SK-N-SH treated with all-trans-retinoic acid at 6 μM for 48 hours (cell line): ENCODE measurements around the gene RGL1.

Experiments
- ARNTL ChIP-seq: fragments of 450-650 bp; formaldehyde crosslinking; IDR thresholded peaks from 2 replicates; pipeline ENCODE4 v1.5.0; 2020; ENCODE audit warnings: low read depth, mild to moderate bottlenecking, moderate library complexity, borderline replicate concordance
- CREB5 ChIP-seq: fragments of 250-450 bp; sonication (Bioruptor Pico); IDR thresholded peaks from 2 replicates; pipeline ENCODE4 v1.5.1; 2020; ENCODE audit warnings: low read depth, mild to moderate bottlenecking, moderate library complexity
- GLIS3 ChIP-seq: fragments of 250-450 bp; sonication (Bioruptor Pico); IDR thresholded peaks from 2 replicates; pipeline ENCODE4 v1.5.0; 2020; ENCODE audit warnings: mild to moderate bottlenecking, moderate library complexity
- ISL1 ChIP-seq: fragments of 250-450 bp; sonication (Bioruptor Pico); IDR thresholded peaks from 2 replicates; pipeline ENCODE4 v2.1.2; 2022; ENCODE audit warnings: mild to moderate bottlenecking, moderate library complexity
- PPARA ChIP-seq: fragments of 250-450 bp; sonication (Bioruptor Pico); IDR thresholded peaks from 2 replicates; pipeline ENCODE4 v1.5.0; 2020; ENCODE audit warnings: mild to moderate bottlenecking, borderline replicate concordance
- SNAI2 ChIP-seq: fragments of 250-450 bp; sonication (Bioruptor Pico); IDR thresholded peaks from 2 replicates; pipeline ENCODE4 v1.5.0; 2020; ENCODE audit warnings: mild to moderate bottlenecking, moderate library complexity
- ZC3H10 ChIP-seq: fragments of 250-450 bp; sonication (Bioruptor Pico); IDR thresholded peaks from 2 replicates; pipeline ENCODE4 v1.5.1; 2021; ENCODE audit warnings: mild to moderate bottlenecking, moderate library complexity
- ZFP3 ChIP-seq: fragments of 250-450 bp; sonication (Bioruptor Pico); IDR thresholded peaks from 2 replicates; pipeline ENCODE4 v1.5.0; 2020; ENCODE audit warnings: mild to moderate bottlenecking, moderate library complexity
- ZFP30 ChIP-seq: fragments of 450-650 bp; formaldehyde crosslinking; IDR thresholded peaks from 2 replicates; pipeline ENCODE4 v1.5.0; 2022; ENCODE audit warnings: mild to moderate bottlenecking, moderate library complexity
- ZNF565 ChIP-seq: fragments of 450-650 bp; formaldehyde crosslinking; conservative IDR thresholded peaks from 2 replicates; pipeline ENCODE4 v1.5.0; 2020; ENCODE audit warnings: low read depth, mild to moderate bottlenecking, moderate library complexity
- TF ChIP-seq, protein P1 (sequence below): fragments of 250-450 bp; sonication (Bioruptor Pico); IDR thresholded peaks from 2 replicates; pipeline ENCODE4 v1.8.0; 2020; ENCODE audit warnings: mild to moderate bottlenecking, moderate library complexity, borderline replicate concordance
- TF ChIP-seq, protein P2 (sequence below): fragments of 250-450 bp; sonication (Bioruptor Pico); IDR thresholded peaks from 2 replicates; pipeline ENCODE4 v1.5.0; 2020; ENCODE audit warnings: mild to moderate bottlenecking, moderate library complexity
- TF ChIP-seq, protein P3 (sequence below): fragments of 250-450 bp; sonication (Bioruptor Pico); IDR thresholded peaks from 2 replicates; pipeline ENCODE4 v1.8.0; 2021; ENCODE audit warnings: low read depth, mild to moderate bottlenecking, moderate library complexity, borderline replicate concordance
- TF ChIP-seq, protein P4 (sequence below): fragments of 250-450 bp; sonication (Bioruptor Pico); IDR thresholded peaks from 2 replicates; pipeline ENCODE4 v1.5.1; 2021; ENCODE audit warnings: mild to moderate bottlenecking, moderate library complexity

DNA sequence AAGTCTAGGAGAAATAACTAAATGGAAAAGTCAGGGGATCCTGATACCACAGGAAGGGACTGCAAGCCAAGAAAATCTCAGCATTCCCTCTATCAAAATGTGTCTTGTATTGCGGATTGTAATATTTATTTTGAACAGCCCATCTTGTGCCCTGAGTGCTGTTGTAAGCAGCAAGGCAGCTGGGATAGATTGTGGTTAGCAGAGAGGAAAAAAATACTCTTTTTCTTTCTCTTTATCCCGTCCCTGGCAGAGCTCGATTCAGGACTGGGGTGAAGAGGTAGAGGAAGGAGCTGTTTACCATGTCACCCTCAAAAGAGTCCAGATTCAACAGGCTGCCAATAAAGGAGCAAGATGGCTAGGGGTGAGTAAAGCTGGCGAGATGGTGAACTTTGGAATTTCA, 1.2 kb downstream of the RGL1 start:
- TF ChIP-seq ARNTL = no peak
- TF ChIP-seq ZC3H10 = no peak
- TF ChIP-seq, protein P1, sequence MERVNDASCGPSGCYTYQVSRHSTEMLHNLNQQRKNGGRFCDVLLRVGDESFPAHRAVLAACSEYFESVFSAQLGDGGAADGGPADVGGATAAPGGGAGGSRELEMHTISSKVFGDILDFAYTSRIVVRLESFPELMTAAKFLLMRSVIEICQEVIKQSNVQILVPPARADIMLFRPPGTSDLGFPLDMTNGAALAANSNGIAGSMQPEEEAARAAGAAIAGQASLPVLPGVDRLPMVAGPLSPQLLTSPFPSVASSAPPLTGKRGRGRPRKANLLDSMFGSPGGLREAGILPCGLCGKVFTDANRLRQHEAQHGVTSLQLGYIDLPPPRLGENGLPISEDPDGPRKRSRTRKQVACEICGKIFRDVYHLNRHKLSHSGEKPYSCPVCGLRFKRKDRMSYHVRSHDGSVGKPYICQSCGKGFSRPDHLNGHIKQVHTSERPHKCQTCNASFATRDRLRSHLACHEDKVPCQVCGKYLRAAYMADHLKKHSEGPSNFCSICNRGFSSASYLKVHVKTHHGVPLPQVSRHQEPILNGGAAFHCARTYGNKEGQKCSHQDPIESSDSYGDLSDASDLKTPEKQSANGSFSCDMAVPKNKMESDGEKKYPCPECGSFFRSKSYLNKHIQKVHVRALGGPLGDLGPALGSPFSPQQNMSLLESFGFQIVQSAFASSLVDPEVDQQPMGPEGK = no peak
- no peak for TF ChIP-seq SNAI2 (CRISPR knock-in tag)
- TF ChIP-seq, protein P2, sequence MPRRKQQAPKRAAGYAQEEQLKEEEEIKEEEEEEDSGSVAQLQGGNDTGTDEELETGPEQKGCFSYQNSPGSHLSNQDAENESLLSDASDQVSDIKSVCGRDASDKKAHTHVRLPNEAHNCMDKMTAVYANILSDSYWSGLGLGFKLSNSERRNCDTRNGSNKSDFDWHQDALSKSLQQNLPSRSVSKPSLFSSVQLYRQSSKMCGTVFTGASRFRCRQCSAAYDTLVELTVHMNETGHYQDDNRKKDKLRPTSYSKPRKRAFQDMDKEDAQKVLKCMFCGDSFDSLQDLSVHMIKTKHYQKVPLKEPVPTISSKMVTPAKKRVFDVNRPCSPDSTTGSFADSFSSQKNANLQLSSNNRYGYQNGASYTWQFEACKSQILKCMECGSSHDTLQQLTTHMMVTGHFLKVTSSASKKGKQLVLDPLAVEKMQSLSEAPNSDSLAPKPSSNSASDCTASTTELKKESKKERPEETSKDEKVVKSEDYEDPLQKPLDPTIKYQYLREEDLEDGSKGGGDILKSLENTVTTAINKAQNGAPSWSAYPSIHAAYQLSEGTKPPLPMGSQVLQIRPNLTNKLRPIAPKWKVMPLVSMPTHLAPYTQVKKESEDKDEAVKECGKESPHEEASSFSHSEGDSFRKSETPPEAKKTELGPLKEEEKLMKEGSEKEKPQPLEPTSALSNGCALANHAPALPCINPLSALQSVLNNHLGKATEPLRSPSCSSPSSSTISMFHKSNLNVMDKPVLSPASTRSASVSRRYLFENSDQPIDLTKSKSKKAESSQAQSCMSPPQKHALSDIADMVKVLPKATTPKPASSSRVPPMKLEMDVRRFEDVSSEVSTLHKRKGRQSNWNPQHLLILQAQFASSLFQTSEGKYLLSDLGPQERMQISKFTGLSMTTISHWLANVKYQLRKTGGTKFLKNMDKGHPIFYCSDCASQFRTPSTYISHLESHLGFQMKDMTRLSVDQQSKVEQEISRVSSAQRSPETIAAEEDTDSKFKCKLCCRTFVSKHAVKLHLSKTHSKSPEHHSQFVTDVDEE (CRISPR knock-in tag) = no peak
- TF ChIP-seq, protein P3, sequence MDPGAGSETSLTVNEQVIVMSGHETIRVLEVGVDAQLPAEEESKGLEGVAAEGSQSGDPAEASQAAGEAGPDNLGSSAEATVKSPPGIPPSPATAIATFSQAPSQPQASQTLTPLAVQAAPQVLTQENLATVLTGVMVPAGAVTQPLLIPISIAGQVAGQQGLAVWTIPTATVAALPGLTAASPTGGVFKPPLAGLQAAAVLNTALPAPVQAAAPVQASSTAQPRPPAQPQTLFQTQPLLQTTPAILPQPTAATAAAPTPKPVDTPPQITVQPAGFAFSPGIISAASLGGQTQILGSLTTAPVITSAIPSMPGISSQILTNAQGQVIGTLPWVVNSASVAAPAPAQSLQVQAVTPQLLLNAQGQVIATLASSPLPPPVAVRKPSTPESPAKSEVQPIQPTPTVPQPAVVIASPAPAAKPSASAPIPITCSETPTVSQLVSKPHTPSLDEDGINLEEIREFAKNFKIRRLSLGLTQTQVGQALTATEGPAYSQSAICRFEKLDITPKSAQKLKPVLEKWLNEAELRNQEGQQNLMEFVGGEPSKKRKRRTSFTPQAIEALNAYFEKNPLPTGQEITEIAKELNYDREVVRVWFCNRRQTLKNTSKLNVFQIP = no peak
- TF ChIP-seq ZFP30 (CRISPR knock-in tag) = no peak
- no peak for TF ChIP-seq ISL1
- TF ChIP-seq GLIS3 = no peak
- no peak for TF ChIP-seq ZFP3 (CRISPR knock-in tag)
- TF ChIP-seq PPARA (CRISPR knock-in tag) = no peak
- TF ChIP-seq, protein P4, sequence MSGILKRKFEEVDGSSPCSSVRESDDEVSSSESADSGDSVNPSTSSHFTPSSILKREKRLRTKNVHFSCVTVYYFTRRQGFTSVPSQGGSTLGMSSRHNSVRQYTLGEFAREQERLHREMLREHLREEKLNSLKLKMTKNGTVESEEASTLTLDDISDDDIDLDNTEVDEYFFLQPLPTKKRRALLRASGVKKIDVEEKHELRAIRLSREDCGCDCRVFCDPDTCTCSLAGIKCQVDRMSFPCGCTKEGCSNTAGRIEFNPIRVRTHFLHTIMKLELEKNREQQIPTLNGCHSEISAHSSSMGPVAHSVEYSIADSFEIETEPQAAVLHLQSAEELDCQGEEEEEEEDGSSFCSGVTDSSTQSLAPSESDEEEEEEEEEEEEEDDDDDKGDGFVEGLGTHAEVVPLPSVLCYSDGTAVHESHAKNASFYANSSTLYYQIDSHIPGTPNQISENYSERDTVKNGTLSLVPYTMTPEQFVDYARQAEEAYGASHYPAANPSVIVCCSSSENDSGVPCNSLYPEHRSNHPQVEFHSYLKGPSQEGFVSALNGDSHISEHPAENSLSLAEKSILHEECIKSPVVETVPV (CRISPR knock-in tag) = no peak
- TF ChIP-seq CREB5 (CRISPR knock-in tag) = no peak
- TF ChIP-seq ZNF565 (CRISPR knock-in tag) = no peak
